Left renal pelvis (tissue), 4 donors: ENCODE measurements around the gene ESRP2. TPM values are rescaled to one million over a fixed set of nuclear protein-coding genes. Genes with fewer than 3 reads are reported as not detected.

ENCODE experiments used
- polyA plus RNA-seq, 4 donors: library from polyadenylated mRNA; unstranded; fragments of 120-200 nt; gene quantifications; one replicate each; pipeline ENCODE4 v1.2.1, GENCODE V29; 2013; ENCODE audit not compliant: insufficient read length in 4 of 4

Gene ESRP2
- polyA plus RNA-seq, 4 donors = 0.94 to 44.7 (median 28.3) TPM

Other genes with a start within 250 kb of the ESRP2 start
- 1 to 10 TPM in 2 of 4 donors, under 1 TPM in 2; 0.54 to 1.2 (median 0.94) TPM for gene DPEP2, start 236.6 kb downstream of the ESRP2 start, polyA plus RNA-seq
- gene DPEP2NB, start 220.2 kb downstream of the ESRP2 start, polyA plus RNA-seq = not detected
- 10 to 100 TPM in 1 of 4 donors, 1 to 10 TPM in 3; 6.6 to 10.1 (median 9.4) TPM for gene DDX28, start 212.9 kb downstream of the ESRP2 start, polyA plus RNA-seq
- 10 to 100 TPM in 3 of 4 donors, 1 to 10 TPM in 1; 9.8 to 15.8 (median 15.5) TPM for gene DUS2, start 212.8 kb downstream of the ESRP2 start, polyA plus RNA-seq
- gene NFATC3, start 150.8 kb downstream of the ESRP2 start, polyA plus RNA-seq = 10 to 100 TPM; 32.0 to 38.1 (median 35.0) TPM
- gene PLA2G15, start 9.2 kb upstream of the ESRP2 start, polyA plus RNA-seq = 10 to 100 TPM; 19.0 to 27.4 (median 22.2) TPM
- gene SLC7A6, start 28.4 kb upstream of the ESRP2 start, polyA plus RNA-seq = 10 to 100 TPM; 15.0 to 19.6 (median 16.5) TPM
- 10 to 100 TPM; 16.0 to 23.7 (median 21.9) TPM for gene SLC7A6OS, start 74.8 kb upstream of the ESRP2 start, polyA plus RNA-seq
- gene PRMT7, start 74.9 kb upstream of the ESRP2 start, polyA plus RNA-seq = 10 to 100 TPM; 46.3 to 66.6 (median 53.2) TPM
- gene SMPD3, start 212.4 kb upstream of the ESRP2 start, polyA plus RNA-seq = 1 to 10 TPM; 1.1 to 2.7 (median 1.2) TPM